Lower leg skin (tissue), 3 donors: Measurements from ENCODE around the gene AIRE.

Source experiments
- CTCF ChIP-seq, 3 donors: fragments of 450-650 bp; IDR thresholded peaks; one replicate each; pipeline ENCODE4 v1.5.1; 2016; ENCODE audit warnings: antibody characterized with exemption in 3 of 3, mild to moderate bottlenecking in 3 of 3, moderate library complexity in 2 of 3
- POLR2A ChIP-seq, 2 donors: fragments of 450-650 bp; IDR thresholded peaks; one replicate each; pipeline ENCODE4 v1.6.1; 2016 to 2017; ENCODE audit warnings: antibody characterized with exemption in 2 of 2, mild to moderate bottlenecking in 1 of 2, moderate library complexity in 1 of 2

DNA sequence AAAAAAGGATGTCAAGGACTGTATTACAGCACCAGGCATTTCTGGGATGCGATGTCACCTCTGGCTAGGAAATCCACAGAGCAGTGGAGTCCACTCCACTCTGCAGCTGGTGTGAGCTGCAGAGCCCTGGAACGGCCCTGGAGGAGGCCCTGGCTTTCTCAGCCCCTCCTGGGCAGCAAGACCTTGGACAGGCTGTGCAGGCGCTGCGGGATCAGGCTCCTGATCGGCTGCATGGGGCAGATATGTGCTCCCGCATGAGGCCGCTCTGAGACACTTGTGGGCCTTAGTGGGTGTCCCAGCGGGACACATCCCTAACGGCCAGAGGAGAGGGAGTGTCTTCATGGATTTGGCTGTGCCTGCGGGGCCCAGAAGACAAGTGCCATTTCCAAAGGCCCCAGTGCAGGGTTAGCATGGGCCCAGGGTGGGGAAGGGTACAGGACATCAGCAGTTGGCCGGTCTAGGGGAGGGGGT is 30.1 kb upstream of the AIRE start:
- TF ChIP-seq CTCF (IDR thresholded peaks at IDR 0.05), result no peak
- no peak for TF ChIP-seq POLR2A (IDR thresholded peaks at IDR 0.05)
